IMR-90 (cell line): ENCODE measurements around the gene DTD1. TPM values are rescaled to one million over a fixed set of nuclear protein-coding genes. Genes with fewer than 3 reads are reported as not detected.

Source experiments
- ATAC-seq: fragments of 200-7000 bp; cut with Tn5 transposase; 2 replicates; pipeline ENCODE4 v1.9.1; 2020; ENCODE audit warnings: low read depth, mild to moderate bottlenecking, moderate library complexity
- BruUV-seq: library from RNA; stranded (reverse); fragments of 400-500 nt; replicated peaks from 2 replicates; lab custom pipeline; 2021; lab: Mats Ljungman, UMichigan
- CTCF ChIA-PET: fragments of 300-600 bp; formaldehyde crosslinking; extraction: SDS; loops from one replicate; lab custom pipeline; 2021; ENCODE audit warnings: antibody characterized with exemption; lab: Yijun Ruan, JAX
- POLR2A ChIA-PET: fragments of 300-600 bp; sonication (Branson Sonifier 250); formaldehyde crosslinking; loops from one replicate; lab custom pipeline; 2022; ENCODE audit warnings: antibody characterized with exemption; ENCODE audit not compliant: unreplicated experiment; lab: Charles Lee
- DNase-seq: peaks from one replicate; pipeline ENCODE4 v3.0.0; 2013
- H2AFZ ChIP-seq: replicated peaks from 2 replicates; pipeline ENCODE3; 2013; ENCODE audit warnings: low read length, mild to moderate bottlenecking; ENCODE audit not compliant: poor library complexity
- H2AK5ac ChIP-seq: 2 replicates; pipeline ENCODE4 v1.6.1; 2013; ENCODE audit warnings: low read depth, low read length, inconsistent platforms
- H2AK9ac ChIP-seq: replicated peaks from 2 replicates; pipeline ENCODE3; 2013; ENCODE audit warnings: mild to moderate bottlenecking, low read depth, low read length, moderate library complexity; ENCODE audit not compliant: poor library complexity
- H2BK120ac ChIP-seq: 2 replicates; pipeline ENCODE4 v1.6.1; 2013; ENCODE audit warnings: low read depth, low read length, inconsistent platforms
- H2BK15ac ChIP-seq: 3 replicates; pipeline ENCODE4 v1.6.1; 2013; ENCODE audit warnings: low read depth, low read length, inconsistent platforms
- H2BK20ac ChIP-seq: 2 replicates; pipeline ENCODE4 v1.6.1; 2013; ENCODE audit warnings: low read depth, mild to moderate bottlenecking, inconsistent platforms, low read length, moderate library complexity
- H2BK5ac ChIP-seq: 2 replicates; pipeline ENCODE4 v1.6.1; 2013; ENCODE audit warnings: mild to moderate bottlenecking, low read depth, low read length, inconsistent platforms; ENCODE audit not compliant: poor library complexity, severe bottlenecking
- H3K14ac ChIP-seq: replicated peaks from 2 replicates; pipeline ENCODE4 v1.6.1; 2013; ENCODE audit warnings: low read depth, low read length, inconsistent platforms
- H3K18ac ChIP-seq: 2 replicates; pipeline ENCODE4 v1.6.1; 2013; ENCODE audit warnings: low read depth, low read length, control low read depth
- H3K23ac ChIP-seq: 2 replicates; pipeline ENCODE4 v1.6.1; 2013; ENCODE audit warnings: low read depth, low read length, inconsistent platforms
- H3K27ac ChIP-seq: 2 replicates; pipeline ENCODE4 v1.5.1; 2013; ENCODE audit warnings: mild to moderate bottlenecking, control low read depth, low read length; ENCODE audit not compliant: insufficient read depth
- H3K27me3 ChIP-seq: 2 replicates; pipeline ENCODE4 v1.6.1; 2013; ENCODE audit warnings: low read length; ENCODE audit not compliant: control insufficient read depth, insufficient read depth
- H3K36me3 ChIP-seq: 2 replicates; pipeline ENCODE4 v1.6.1; 2013; ENCODE audit warnings: low read length, mixed read lengths; ENCODE audit not compliant: control insufficient read depth, insufficient read depth
- H3K4ac ChIP-seq: 2 replicates; pipeline ENCODE4 v1.6.1; 2013; ENCODE audit warnings: low read depth, low read length, inconsistent platforms
- H3K4me1 ChIP-seq: 2 replicates; pipeline ENCODE4 v1.6.1; 2013; ENCODE audit warnings: low read length, mixed read lengths; ENCODE audit not compliant: control insufficient read depth, insufficient read depth
- H3K4me2 ChIP-seq: 2 replicates; pipeline ENCODE4 v1.6.1; 2013; ENCODE audit warnings: low read depth, mild to moderate bottlenecking, control low read depth, low read length, moderate library complexity
- H3K4me3 ChIP-seq: 2 replicates; pipeline ENCODE4 v1.5.1; 2013; ENCODE audit warnings: low read depth, mild to moderate bottlenecking, control low read depth, low read length, moderate library complexity; ENCODE audit not compliant: insufficient read depth
- H3K56ac ChIP-seq: 2 replicates; pipeline ENCODE4 v1.6.1; 2013; ENCODE audit warnings: low read length, inconsistent platforms; ENCODE audit not compliant: insufficient read depth; ENCODE audit errors: extremely low read depth
- H3K79me1 ChIP-seq, 2 experiments: 2 replicates each; pipeline ENCODE4 v1.6.1; 2013; ENCODE audit warnings: low read length in 2 of 2, inconsistent platforms in 1 of 2, low read depth in 1 of 2
- H3K9ac ChIP-seq: 2 replicates; pipeline ENCODE4 v1.6.1; 2013; ENCODE audit warnings: low read depth, low read length, control low read depth
- H3K9me1 ChIP-seq: 2 replicates; pipeline ENCODE4 v1.6.1; 2013; ENCODE audit warnings: low read length, inconsistent platforms; ENCODE audit not compliant: insufficient read depth
- H3K9me3 ChIP-seq: 2 replicates; pipeline ENCODE4 v1.6.1; 2013; ENCODE audit warnings: low read length; ENCODE audit not compliant: control insufficient read depth, insufficient read depth
- H4K20me1 ChIP-seq: 2 replicates; pipeline ENCODE4 v1.6.1; 2013; ENCODE audit warnings: low read length, inconsistent platforms; ENCODE audit not compliant: insufficient read depth
- H4K5ac ChIP-seq: 2 replicates; pipeline ENCODE4 v1.6.1; 2013; ENCODE audit warnings: mild to moderate bottlenecking, low read depth, low read length, control low read depth
- H4K8ac ChIP-seq, 2 experiments: 2 replicates each; pipeline ENCODE4 v1.6.1; 2013; ENCODE audit warnings: low read depth in 2 of 2, low read length in 2 of 2, control low read depth in 1 of 2, inconsistent platforms in 1 of 2
- H4K91ac ChIP-seq: 2 replicates; pipeline ENCODE4 v1.6.1; 2013; ENCODE audit warnings: low read depth, low read length, inconsistent platforms; ENCODE audit not compliant: insufficient read depth
- RFX5 ChIP-seq: IDR thresholded peaks from 2 replicates; pipeline ENCODE4 v1.8.0; 2012; ENCODE audit warnings: low read depth, mild to moderate bottlenecking, low read length, moderate library complexity
- USF2 ChIP-seq: fragments of 150-350 bp; IDR thresholded peaks from 2 replicates; pipeline ENCODE4 v1.6.1; 2017; ENCODE audit warnings: mild to moderate bottlenecking, antibody characterized with exemption, low read length, low read depth
- WGBS, 2 experiments: methylation state at CpG; one replicate each; pipeline versions ENCODE4 v1.1.5 to v1.1.7; 2013; ENCODE audit warnings: missing lambda C conversion rate in 2 of 2; ENCODE audit not compliant: insufficient read length in 1 of 2; ENCODE audit errors: extremely low coverage in 2 of 2; 5-methylcytosine and 5-hydroxymethylcytosine counted together
- dilution Hi-C: fragments of 300-500 bp; cut with HindIII; formaldehyde crosslinking; loops from one replicate; pipeline ENCODE4 v1.14.3; 2018; ENCODE audit warnings: low sequenced_read_pairs; ENCODE audit not compliant: unreplicated experiment
- in situ Hi-C: fragments of 300-500 bp; cut with MboI; formaldehyde crosslinking; loops from 3 replicates; pipeline ENCODE4 v1.14.3; 2019; ENCODE audit warnings: low sequenced_read_pairs, inconsistent platforms, mixed read lengths
- intact Hi-C: fragments of 100-400 bp; cut with micrococcal nuclease; formaldehyde crosslinking; loops from 2 replicates; pipeline ENCODE4 v1.10.0; 2022
- polyA plus RNA-seq, 3 experiments: library from polyadenylated mRNA; depleted of rRNA; stranded (reverse); fragments of >200 nt; gene quantifications; 2 replicates each; pipeline ENCODE4 v1.2.3, GENCODE V29; 2012; ENCODE audit warnings: low replicate concordance in 1 of 3
- total RNA-seq: library from RNA; depleted of rRNA; stranded (reverse); fragments of >200 nt; gene quantifications from 2 replicates; pipeline ENCODE4 v1.2.3, GENCODE V29; 2012

Gene DTD1
- total and polyA plus RNA-seq, 2 of the 4 experiments (the other 2 are of a cell fraction), result 73.1 to 101 TPM

- H3K23ac ChIP-seq, result no peak overlapping the region
- no peak overlapping the region for H3K14ac ChIP-seq
- H2BK120ac ChIP-seq, result no peak overlapping the region
- no peaks in the 10 kb centered on the region for H3K9me3 ChIP-seq
- no TSS peak for BruUV-seq
- H3K4me3 ChIP-seq, result no peak overlapping the region
- no peak overlapping the region for H2AK5ac ChIP-seq
- H3K36me3 ChIP-seq, result no peaks in the 10 kb centered on the region
- H3K18ac ChIP-seq, result no peak overlapping the region
- H4K91ac ChIP-seq, result no peak overlapping the region
- H4K5ac ChIP-seq, result no peak overlapping the region
- ChIA-PET POLR2A (no interaction called here), CTCF (no interaction called here)
- intact Hi-C loops, result no loop called here
- no peak overlapping the region for H3K27ac ChIP-seq
- H4K8ac ChIP-seq, result no peak overlapping the region
- no peak overlapping the region for H2BK5ac ChIP-seq
- no peak overlapping the region for H3K4me2 ChIP-seq
- no peak overlapping the region for H2BK15ac ChIP-seq
- WGBS, 2 experiments, result no CpG with 5 or more reads among the region's 2 CpGs
- no peak overlapping the region for H2AK9ac ChIP-seq
- TF ChIP-seq USF2 (no peak), RFX5 (no peak)
- no peaks in the 10 kb centered on the region for H3K9me1 ChIP-seq
- DNase-seq (no peak), ATAC-seq (no peak)
- dilution Hi-C loops, result no loop called here
- no peak overlapping the region for H3K4ac ChIP-seq
- no peak overlapping the region for H3K56ac ChIP-seq
- no peak overlapping the region for H3K9ac ChIP-seq
- no peaks in the 10 kb centered on the region for H3K79me1 ChIP-seq
- H3K4me1 ChIP-seq, result no peaks in the 10 kb centered on the region
- H4K20me1 ChIP-seq, result no peaks in the 10 kb centered on the region
- in situ Hi-C loops, result no loop called here
- H2BK20ac ChIP-seq, result no peak overlapping the region
- H2AFZ ChIP-seq, result no peak overlapping the region
- H3K27me3 ChIP-seq, result no peaks in the 10 kb centered on the region
These were observed 213.7 kb downstream of the DTD1 start for GRCh38 chr20:18801516-18801915.
